GM19324 (cell line): ENCODE results near the gene BRINP2.

Experiments used
- ATAC-seq: cut with Tn5 transposase; IDR thresholded peaks from one replicate; pipeline ENCODE4 v1.9.1; 2021; ENCODE audit warnings: mild to moderate bottlenecking, moderate library complexity; ENCODE audit not compliant: unreplicated experiment, low FRiP score

Gene BRINP2

DNA sequence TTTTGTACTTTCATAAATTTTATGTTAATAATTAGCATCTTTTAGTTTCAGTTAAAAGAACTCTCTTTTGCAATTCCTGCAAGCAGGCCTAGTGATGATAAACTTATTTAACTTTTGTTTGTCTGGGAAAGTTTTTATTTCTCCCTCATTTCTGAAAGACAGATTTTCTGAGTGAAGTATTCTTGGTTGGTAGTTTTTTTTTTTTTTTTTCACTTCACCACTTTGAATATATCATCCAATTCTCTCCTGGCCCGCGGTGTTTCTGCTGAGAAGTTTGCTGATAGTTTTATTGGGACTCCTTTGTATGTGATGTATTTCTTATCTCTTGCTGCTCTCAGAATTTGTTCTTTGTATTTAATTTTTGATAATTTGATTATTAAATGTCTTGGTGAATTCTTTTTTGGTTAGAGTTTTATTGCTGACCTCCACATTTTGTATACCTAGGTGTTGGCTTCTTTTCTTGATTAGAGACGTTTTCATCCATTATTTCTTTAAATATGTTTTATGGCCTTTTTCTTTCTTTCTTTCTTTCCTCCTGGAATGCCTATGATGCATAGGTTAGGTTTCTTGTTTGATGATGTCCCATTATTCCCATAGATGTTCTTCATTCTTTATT lies 45.9 kb downstream of the BRINP2 start:
- ATAC-seq = no peak

DNA sequence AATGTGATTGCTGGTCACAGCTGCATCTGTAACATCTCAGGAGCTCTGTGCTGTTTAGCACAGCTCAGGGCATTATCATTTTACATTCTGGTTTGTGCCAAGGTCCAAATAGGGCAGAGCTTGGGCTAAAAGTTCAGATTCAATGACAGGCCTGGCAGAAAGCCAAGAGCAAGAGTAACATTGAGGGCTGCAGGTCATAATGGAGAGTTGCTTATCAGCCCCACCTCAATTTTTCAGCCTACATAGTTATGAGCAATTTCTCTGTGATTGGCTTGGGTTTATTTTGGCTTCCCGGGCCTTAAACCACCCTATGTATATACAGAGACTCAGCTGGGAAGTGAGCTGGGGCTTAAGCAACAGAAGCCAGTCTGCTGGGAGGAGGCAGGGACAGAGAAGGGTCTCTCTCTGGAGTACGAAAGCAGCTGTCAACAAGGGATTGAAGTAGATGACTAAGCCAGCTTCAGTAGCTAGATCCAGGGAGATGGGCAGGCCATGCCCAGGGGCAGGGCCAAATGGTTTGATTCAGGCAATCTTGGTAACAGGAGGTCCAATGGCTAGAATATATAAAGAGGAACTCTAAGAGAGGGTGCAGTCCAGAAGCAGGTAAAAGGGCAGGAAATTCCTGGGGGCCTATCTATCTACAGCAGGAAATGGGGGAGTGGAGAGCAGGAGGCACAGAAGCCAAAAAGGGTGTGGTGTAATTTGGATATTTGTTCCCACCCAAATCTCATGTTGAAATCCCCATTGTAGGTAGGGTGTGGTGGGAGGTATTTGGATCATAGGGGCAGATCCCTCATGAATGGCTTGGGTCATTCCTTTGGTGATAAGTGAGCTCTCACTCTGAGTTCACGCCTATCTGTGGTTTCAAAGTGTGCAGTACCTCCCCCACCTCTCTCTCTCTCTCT lies 49.0 kb downstream of the BRINP2 start:
- no peak for ATAC-seq

DNA sequence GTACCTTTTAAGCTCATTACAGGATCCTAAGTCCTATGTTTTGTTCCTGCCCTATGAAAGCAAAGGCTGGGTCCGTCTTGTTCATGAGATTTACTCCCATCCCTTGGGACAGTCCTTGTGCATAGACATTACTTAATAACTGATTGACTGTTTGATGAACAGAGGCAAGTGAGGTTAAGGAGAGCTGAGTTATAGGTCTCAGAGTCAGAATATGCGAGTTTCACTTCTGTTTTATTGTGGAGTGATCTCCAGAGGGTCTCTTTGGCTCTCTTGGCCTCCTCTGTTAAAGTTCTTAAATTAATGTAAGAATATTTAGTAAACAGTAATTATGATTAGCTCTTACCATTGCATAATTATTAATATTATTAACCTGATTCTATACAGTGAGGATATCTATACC lies 52.6 kb downstream of the BRINP2 start:
- no peak for ATAC-seq

DNA sequence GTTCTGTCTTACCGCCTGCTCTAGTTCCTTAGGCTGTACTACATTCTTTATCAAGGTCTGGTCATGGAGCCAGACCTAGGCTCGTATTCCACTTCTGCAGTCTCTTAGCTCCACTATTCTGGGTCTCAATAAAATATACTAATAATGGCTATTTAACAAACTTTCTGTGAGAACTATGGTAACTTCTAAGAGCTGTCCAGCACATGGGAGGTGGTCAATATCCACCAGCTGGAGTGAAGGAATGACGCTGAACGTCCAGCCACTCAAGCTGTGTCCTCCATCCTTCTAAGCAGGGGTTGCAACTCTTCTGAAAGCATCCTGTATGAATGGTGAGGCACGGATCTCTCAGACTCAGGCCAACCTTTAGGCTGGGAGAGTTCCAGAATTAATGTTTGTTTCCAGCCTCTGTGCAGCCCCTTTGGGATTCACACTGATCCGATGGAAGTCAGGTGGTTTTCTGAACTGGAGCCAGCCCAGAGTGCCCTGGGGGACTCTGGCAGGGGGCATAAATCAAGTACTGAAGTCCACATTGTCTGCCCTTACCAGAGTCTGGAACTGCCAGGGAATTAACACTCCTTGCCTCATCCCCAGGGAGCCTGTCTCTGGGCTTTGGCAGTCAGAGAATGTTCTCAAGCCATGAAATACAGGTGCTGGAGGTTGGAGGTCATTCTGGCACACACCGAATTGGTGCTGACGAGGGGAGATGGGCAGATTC lies 57.4 kb downstream of the BRINP2 start:
- no peak for ATAC-seq

DNA sequence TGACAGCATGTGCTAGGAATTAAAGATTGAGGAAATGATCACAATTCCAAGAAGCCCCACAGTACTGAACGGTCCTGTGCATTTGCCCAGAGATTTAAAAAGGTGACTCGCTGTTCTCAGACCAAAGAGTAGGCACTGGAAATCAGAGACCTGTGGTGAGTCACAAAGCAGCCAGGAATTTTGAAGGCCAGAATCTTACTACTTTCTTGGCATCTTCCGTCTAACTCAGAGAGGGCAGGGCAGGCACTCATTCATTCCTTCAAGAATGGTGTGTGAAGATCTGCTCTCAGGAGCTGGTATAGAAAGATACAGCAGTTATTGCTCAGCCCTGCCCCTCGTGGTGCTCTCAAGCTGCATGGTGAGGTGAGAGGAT lies 57.9 kb downstream of the BRINP2 start:
- ATAC-seq = no peak

DNA sequence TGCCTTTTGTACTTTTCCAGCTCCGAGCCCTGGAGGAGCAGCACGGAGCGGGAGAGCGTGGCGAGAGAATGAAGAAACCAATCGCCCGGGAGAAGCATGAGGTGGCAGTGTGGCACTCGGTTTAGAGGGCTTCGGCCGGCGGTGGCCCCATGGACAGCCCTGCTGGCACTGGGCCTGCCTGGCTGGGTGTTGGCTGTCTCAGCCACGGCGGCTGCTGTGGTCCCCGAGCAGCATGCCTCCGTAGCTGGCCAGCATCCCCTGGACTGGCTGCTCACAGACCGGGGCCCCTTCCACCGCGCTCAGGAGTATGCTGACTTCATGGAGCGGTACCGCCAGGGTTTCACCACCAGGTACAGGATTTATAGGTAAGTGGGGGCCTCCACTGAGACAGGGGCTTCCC lies 59.0 kb downstream of the BRINP2 start:
- no peak for ATAC-seq

DNA sequence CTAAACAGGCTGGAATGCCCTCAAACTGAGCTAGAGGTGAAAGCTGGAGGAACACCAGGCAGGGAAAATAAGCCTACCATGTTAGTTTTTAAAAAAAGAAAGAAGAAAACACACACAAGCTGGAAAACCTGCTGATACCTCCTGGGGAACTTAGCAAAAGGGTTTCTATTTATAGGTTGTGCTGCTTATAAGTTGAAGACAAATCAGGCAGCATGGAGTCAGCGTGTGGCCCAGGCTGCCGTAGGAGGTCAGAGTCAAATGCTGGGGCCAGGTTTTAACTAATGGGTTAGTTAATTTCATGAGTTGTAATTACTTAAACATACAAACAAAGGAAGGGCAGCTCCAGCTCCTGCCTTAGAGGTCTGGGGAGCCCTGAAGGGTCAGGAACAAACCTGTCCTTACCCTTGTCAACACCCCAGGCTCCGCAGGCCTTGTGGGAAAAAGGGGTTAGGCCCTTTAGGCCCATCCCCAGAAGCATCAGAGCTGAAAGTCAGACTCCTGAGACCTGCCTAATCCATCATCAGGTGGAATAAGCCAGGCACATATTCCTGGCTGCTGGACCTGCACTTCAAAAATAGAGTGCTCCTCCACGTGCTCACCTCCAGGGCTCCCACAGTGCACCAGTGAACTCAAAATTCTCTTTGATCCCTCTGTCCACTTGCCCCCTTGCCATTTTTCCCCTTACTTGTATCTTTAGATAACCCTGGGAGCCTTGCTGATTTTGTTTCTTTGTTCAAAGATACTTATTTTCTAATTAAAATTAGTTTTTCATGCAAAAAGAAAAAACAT lies 59.7 kb downstream of the BRINP2 start:
- no peak for ATAC-seq

DNA sequence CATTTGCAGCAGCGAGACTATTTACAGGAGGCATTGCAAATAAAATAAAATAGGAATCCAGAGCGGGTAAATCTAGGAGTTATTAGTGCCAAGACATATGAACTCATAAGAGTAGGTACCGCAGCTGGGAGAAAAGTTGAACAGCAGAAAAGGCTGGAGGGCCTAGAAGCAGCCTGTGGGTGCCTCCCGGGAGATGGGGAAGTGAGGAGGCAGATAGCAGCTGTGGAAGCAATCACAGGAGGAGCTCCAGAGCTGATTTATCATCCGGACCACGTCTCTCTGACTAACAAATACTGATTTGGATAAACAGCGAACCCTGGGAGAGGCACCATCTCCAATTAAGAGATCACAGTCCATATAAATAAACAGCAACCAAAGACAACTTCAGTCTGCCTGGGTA lies 64.6 kb downstream of the BRINP2 start:
- no peak for ATAC-seq

DNA sequence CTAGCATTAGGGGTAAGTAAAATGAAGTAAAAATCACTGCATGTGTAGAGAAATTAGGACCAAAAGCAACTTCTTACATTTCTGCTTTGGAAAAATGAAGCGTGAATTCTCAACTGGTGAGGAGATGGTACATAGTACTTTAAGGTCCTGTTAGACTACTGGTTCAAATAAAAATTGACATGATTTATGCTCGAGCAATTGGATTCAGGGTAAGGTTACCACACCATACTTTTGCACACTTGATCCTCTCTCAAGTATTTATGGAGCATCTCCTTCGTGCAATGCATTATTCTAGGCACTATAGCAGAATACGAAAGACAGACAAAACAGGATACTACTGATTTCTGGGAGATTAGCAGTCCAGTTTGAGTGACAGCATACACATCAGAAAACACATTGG lies 66.2 kb downstream of the BRINP2 start:
- ATAC-seq = no peak

DNA sequence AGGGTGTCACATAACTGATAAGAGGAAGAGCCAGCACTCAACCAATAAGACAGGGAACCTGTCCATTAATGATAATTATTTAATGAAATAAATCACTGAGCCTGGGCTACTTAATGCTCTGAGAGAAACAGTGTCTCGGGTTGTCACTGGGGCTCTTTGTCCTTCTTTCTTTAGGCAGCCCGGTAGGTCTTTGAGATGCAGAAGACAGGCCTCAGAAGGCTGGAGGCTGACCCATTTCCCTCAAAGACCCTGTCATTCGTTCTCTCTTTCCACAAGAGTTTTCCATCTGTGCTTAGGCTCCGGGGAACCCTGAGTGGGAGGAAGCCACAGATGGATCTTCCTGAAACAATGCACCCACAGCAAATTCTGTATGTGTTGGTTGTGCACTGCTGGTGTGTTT lies 68.2 kb downstream of the BRINP2 start:
- ATAC-seq = no peak

DNA sequence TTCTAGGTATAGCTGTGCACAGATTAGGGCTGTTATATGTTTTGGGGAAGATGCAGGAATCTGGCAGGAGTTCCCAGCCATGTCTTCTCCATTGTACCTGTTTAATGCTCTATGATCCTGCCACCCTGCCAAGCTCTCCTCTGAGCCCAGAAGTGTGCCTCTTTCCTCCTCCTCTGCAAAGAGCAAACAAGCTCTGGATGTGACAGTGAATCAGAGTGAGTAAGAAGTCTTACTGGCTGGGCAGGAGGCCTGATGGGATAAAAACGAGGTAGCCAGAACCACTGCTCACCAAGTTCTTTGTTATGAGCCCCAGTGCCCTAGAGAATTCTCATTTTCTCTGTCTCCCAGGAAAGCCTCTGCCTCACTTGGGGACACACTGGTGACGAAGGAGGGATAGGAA lies 69.0 kb downstream of the BRINP2 start:
- no peak for ATAC-seq

DNA sequence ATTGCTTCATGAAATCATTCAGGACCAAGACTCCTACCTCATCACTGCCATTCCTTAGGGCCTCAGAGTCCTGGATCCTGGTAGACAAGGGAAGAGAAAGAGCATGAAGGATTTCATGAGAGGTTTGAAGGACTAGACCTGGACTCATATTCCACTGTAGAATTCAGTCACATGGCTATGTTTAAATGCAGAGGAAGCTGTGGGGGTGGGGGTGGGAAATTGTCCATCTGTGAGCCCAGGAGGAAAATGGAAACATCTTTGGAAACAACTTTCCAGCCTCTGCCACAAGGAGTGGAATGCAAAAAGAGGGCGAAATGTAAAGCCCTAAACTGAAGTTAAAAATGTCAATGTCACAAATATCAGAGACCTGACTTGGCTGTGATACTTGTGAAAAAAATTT lies 73.0 kb downstream of the BRINP2 start:
- no peak for ATAC-seq

DNA sequence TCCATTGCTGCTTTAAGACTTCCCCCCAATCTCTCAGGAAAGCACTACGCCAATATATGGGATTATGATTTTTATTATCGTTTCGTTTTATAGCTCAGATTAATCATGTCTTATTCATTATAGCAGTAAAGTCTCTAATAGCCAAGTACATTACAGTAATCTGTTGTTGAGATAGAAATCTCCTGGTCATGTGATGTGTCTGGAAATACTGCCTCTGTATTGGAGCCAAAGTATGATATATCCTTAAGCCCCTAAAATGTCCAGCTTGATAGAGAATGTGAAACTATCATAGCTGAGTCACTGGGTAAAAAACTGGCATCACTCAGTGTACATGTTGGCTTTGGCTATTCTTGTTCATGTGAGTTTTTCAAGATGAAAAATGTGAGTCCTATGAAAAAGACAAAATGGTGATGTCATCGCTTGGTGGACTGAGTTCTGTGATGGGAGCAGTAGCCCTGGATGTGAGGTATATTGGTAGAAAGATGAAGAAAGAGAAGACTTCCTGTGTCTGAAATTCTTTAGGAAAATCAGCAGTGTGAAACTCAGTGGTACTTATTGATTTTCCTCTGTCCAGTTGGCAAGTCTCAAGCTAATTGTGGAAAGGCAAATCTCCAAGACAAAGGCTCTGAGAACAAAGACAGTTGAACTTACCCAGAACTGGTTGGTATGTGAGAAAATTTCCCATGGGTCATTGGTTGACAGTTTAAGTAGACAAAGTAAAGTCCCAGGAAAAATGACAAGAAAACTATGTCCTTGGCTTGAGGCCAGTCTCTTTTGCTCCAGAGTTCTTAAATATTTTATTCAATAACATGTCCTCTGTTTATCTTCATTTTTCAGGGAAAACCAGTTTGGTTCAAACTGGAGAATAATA lies 76.2 kb downstream of the BRINP2 start:
- ATAC-seq = no peak

DNA sequence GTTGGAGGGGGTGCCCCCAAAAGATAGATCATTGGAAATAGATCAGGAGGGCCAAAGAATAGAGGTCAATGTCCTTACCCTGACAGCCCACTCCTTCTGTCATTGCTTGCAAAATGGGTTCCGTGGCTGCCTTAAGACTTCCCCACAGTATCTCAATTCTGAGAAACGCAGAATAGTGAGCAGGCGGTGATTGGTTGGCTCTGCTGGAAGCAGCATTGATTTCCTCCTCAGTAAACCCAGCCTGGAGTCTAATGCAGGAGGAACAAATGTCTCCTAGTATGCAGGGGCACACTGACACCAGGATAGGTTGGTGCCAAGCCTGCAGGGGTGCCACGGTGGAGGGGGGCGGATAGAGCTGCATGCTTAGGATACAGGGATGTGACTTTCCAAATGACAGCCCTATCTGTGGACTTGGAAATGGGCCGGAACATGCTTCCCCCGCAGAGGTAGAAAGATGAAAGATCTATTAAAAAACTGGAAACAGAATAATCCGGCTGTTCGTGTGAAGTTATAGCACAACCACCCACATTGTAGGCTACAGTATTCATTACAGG lies 76.9 kb downstream of the BRINP2 start:
- ATAC-seq = no peak

DNA sequence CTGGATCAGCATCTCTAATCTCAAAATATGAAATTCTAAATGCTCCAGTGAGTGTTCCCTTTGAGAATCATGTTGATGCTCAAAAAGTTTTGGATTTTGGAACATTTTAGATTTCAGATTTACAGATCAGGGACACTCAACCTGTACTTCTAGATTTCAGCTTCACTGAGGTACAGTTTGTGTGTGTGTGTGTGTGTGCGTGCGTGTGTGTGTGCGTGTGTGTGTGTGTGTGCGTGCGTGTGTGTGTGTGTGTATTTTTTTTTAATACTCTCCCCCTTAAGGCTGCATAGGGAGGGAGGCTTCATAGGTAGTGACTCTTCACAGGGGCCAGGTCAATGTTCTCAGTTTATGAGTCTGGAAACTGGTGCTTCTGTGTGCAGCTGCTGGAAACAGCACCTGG lies 77.5 kb downstream of the BRINP2 start:
- no peak for ATAC-seq

DNA sequence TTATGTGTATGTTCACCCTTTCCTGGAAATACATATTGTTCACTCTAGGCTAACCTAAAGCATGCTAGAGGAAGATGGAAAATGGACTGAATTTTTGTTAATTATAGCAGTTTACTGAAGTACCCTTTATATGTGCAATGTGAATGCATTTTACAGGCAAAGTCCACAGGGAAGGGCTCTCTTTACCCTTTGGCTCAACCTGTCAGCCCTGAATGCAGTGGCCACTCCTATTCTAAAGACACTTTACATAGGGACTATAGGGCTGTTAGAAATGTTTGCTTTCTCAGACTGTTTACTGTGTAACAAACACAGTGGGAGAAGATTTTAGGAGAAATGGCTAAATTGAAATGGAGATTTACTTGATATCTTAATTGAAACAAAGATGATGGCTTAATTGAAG lies 78.5 kb downstream of the BRINP2 start:
- ATAC-seq = no peak

DNA sequence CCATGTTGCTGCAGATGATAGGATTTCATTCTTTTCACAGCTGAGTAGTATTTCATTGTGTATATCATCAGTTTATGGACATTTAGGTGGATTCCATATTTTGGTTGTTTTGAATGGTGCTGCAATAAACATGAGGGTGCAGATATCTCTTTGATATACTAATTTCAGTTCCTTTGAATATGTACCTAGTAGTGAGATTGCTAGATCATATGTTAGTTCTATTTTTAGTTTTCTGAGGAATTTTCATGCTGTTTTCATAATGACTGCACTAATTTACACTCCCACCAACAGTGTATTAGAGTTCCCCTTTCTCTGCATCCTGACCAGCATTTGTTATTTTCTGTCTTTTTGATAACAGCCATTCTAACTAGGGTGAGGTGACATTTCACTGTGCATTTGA lies 82.1 kb downstream of the BRINP2 start:
- no peak for ATAC-seq

DNA sequence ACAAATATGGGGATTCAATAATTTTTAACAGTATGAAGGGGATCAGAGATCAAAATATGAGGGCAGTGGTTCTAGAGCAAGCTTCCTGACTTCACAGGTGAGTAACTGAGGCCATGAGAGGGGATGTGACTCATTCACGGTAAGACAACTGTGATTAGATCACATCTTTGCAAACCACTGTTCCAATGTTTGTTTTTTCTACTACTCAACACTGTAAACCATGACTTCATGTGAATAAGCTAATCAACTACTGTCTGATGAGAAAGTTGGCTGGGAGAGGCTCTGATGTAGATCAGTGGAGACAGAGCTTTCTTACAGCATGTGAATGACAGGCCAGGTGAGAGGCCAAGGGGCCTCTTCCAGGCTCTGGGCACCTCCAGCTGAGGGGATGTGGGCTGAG lies 84.7 kb downstream of the BRINP2 start:
- ATAC-seq = no peak
